HEK293 (cell line): ENCODE measurements around the gene MERTK.

Source experiments
- CTCF ChIA-PET: fragments of 350-600 bp; formaldehyde crosslinking; extraction: SDS; loops from one replicate; lab custom pipeline; 2021; ENCODE audit warnings: antibody characterized with exemption; lab: Yijun Ruan, JAX
- POLR2A ChIA-PET: fragments of 300-600 bp; formaldehyde crosslinking; extraction: SDS; loops from one replicate; lab custom pipeline; 2020; ENCODE audit warnings: antibody characterized with exemption, inconsistent platforms; lab: Yijun Ruan, JAX
- H3K27ac ChIP-seq: fragments of 200-500 bp; sonication (Bioruptor generic); 2 replicates; pipeline ENCODE4 v1.5.1; 2014; ENCODE audit warnings: low read depth, low read length, control low read depth, inconsistent platforms; ENCODE audit errors: extremely low read depth
- H3K36me3 ChIP-seq, 2 experiments: fragments of 200-500 bp in 1 of 2; sonication (Bioruptor generic) in 1 of 2; 1 replicate in 1 of 2; 2 replicates in 1 of 2; pipeline ENCODE4 v1.5.1; 2014 to 2017; ENCODE audit warnings: inconsistent platforms in 2 of 2, low read length in 2 of 2; ENCODE audit not compliant: control insufficient read depth in 2 of 2, insufficient read depth in 1 of 2
- H3K4me1 ChIP-seq: fragments of 200-500 bp; sonication (Bioruptor generic); 2 replicates; pipeline ENCODE4 v1.5.1; 2014; ENCODE audit warnings: mild to moderate bottlenecking, low read length, inconsistent platforms; ENCODE audit not compliant: control insufficient read depth, insufficient read depth
- H3K4me3 ChIP-seq: 2 replicates; pipeline ENCODE4 v1.5.1; 2011; ENCODE audit warnings: low read depth, mild to moderate bottlenecking, control low read depth, low read length, moderate library complexity
- H3K9me3 ChIP-seq: fragments of 200-500 bp; sonication (Bioruptor generic); 2 replicates; pipeline ENCODE4 v1.5.1; 2014; ENCODE audit warnings: low read depth, low read length, inconsistent platforms; ENCODE audit not compliant: control insufficient read depth, insufficient read depth
- HIC1 ChIP-seq: fragments of 450-650 bp; formaldehyde crosslinking; IDR thresholded peaks from 2 replicates; pipeline ENCODE4 v1.5.1; 2016; ENCODE audit warnings: missing biosample characterization, missing genetic modification characterization
- KLF7 ChIP-seq: fragments of 450-650 bp; formaldehyde crosslinking; IDR thresholded peaks from 2 replicates; pipeline ENCODE4 v1.5.1; 2016; ENCODE audit warnings: missing biosample characterization, missing genetic modification characterization, borderline replicate concordance
- MZF1 ChIP-seq: fragments of 450-650 bp; formaldehyde crosslinking; IDR thresholded peaks from 2 replicates; pipeline ENCODE4 v1.5.1; 2017; ENCODE audit warnings: missing biosample characterization, missing genetic modification characterization, borderline replicate concordance
- OVOL3 ChIP-seq: fragments of 450-650 bp; formaldehyde crosslinking; IDR thresholded peaks from 2 replicates; pipeline ENCODE4 v1.5.1; 2016; ENCODE audit warnings: missing biosample characterization, missing genetic modification characterization
- PATZ1 ChIP-seq: fragments of 450-650 bp; formaldehyde crosslinking; IDR thresholded peaks from 2 replicates; pipeline ENCODE4 v1.5.1; 2016; ENCODE audit warnings: missing biosample characterization, missing genetic modification characterization
- PBX3 ChIP-seq: sonication (generic); formaldehyde crosslinking; IDR thresholded peaks from 2 replicates; pipeline ENCODE4 v1.8.1; 2022; ENCODE audit warnings: mild to moderate bottlenecking, moderate library complexity, missing genetic modification reagents
- SP2 ChIP-seq: fragments of 450-650 bp; formaldehyde crosslinking; IDR thresholded peaks from 2 replicates; pipeline ENCODE4 v1.5.1; 2016; ENCODE audit warnings: missing biosample characterization, missing genetic modification characterization
- SP3 ChIP-seq: fragments of 450-650 bp; formaldehyde crosslinking; IDR thresholded peaks from 2 replicates; pipeline ENCODE4 v1.5.1; 2016; ENCODE audit warnings: missing biosample characterization, missing genetic modification characterization
- SP7 ChIP-seq: fragments of 450-650 bp; formaldehyde crosslinking; IDR thresholded peaks from 2 replicates; pipeline ENCODE4 v1.5.1; 2016; ENCODE audit warnings: missing biosample characterization, missing genetic modification characterization
- ZBTB17 ChIP-seq: fragments of 450-650 bp; formaldehyde crosslinking; IDR thresholded peaks from 2 replicates; pipeline ENCODE4 v1.5.1; 2016; ENCODE audit warnings: missing biosample characterization, missing genetic modification characterization
- ZBTB8A ChIP-seq: fragments of 450-650 bp; formaldehyde crosslinking; IDR thresholded peaks from 2 replicates; pipeline ENCODE4 v1.5.1; 2016; ENCODE audit warnings: missing biosample characterization, missing genetic modification characterization
- ZFHX2 ChIP-seq: fragments of 450-650 bp; formaldehyde crosslinking; conservative IDR thresholded peaks from 2 replicates; pipeline ENCODE4 v1.5.1; 2016; ENCODE audit warnings: missing biosample characterization, missing genetic modification characterization
- ZNF121 ChIP-seq: fragments of 450-650 bp; formaldehyde crosslinking; IDR thresholded peaks from 2 replicates; pipeline ENCODE4 v1.5.1; 2016; ENCODE audit warnings: missing biosample characterization, missing genetic modification characterization
- ZNF157 ChIP-seq: fragments of 450-650 bp; formaldehyde crosslinking; IDR thresholded peaks from 2 replicates; pipeline ENCODE4 v1.5.1; 2016; ENCODE audit warnings: missing biosample characterization, missing genetic modification characterization
- ZNF2 ChIP-seq: fragments of 450-650 bp; formaldehyde crosslinking; IDR thresholded peaks from 2 replicates; pipeline ENCODE4 v1.5.1; 2016; ENCODE audit warnings: missing biosample characterization, missing genetic modification characterization
- ZNF221 ChIP-seq: fragments of 450-650 bp; formaldehyde crosslinking; IDR thresholded peaks from 2 replicates; pipeline ENCODE4 v1.5.1; 2017; ENCODE audit warnings: missing biosample characterization, missing genetic modification characterization, borderline replicate concordance
- ZNF248 ChIP-seq: fragments of 450-650 bp; formaldehyde crosslinking; IDR thresholded peaks from 2 replicates; pipeline ENCODE4 v1.5.1; 2017; ENCODE audit warnings: missing biosample characterization, missing genetic modification characterization
- ZNF26 ChIP-seq: fragments of 450-650 bp; formaldehyde crosslinking; IDR thresholded peaks from 2 replicates; pipeline ENCODE4 v1.5.1; 2016; ENCODE audit warnings: missing biosample characterization, missing genetic modification characterization
- ZNF302 ChIP-seq: fragments of 450-650 bp; formaldehyde crosslinking; IDR thresholded peaks from 2 replicates; pipeline ENCODE4 v1.5.1; 2016; ENCODE audit warnings: missing biosample characterization, missing genetic modification characterization, low read depth
- ZNF37A ChIP-seq: fragments of 450-650 bp; IDR thresholded peaks from 2 replicates; pipeline ENCODE4 v1.5.1; 2018; ENCODE audit warnings: missing biosample characterization, missing genetic modification characterization
- ZNF530 ChIP-seq: fragments of 450-650 bp; formaldehyde crosslinking; IDR thresholded peaks from 2 replicates; pipeline ENCODE4 v1.5.1; 2016; ENCODE audit warnings: low read depth, missing biosample characterization, missing genetic modification characterization
- ZNF548 ChIP-seq: fragments of 450-650 bp; formaldehyde crosslinking; IDR thresholded peaks from 2 replicates; pipeline ENCODE4 v1.5.1; 2016; ENCODE audit warnings: missing biosample characterization, missing genetic modification characterization
- ZNF600 ChIP-seq: fragments of 450-650 bp; formaldehyde crosslinking; IDR thresholded peaks from 2 replicates; pipeline ENCODE4 v1.5.1; 2016; ENCODE audit warnings: missing biosample characterization, missing genetic modification characterization
- ZNF621 ChIP-seq: fragments of 450-650 bp; formaldehyde crosslinking; IDR thresholded peaks from 2 replicates; pipeline ENCODE4 v1.5.1; 2017; ENCODE audit warnings: missing biosample characterization, missing genetic modification characterization
- ZNF624 ChIP-seq: fragments of 450-650 bp; formaldehyde crosslinking; IDR thresholded peaks from 2 replicates; pipeline ENCODE4 v1.5.1; 2017; ENCODE audit warnings: missing biosample characterization, missing genetic modification characterization
- ZNF704 ChIP-seq: fragments of 450-650 bp; formaldehyde crosslinking; IDR thresholded peaks from 2 replicates; pipeline ENCODE4 v1.5.1; 2016; ENCODE audit warnings: missing biosample characterization, missing genetic modification characterization

MERTK gene

GRCh38 chr2:112053917-112054846 is 155.8 kb downstream of the MERTK start (continued):
- TF ChIP-seq ZNF600 (tag by site-specific recombination), result peak; percentile 75
- peak; percentile 72; the same call in 1 of the 2 replicates for TF ChIP-seq PATZ1 (tag by site-specific recombination)
- TF ChIP-seq SP2, result peak; percentile 83
- TF ChIP-seq ZBTB17 (tag by site-specific recombination), result peak; percentile 86
- TF ChIP-seq SP3 (tag by site-specific recombination), result peak; percentile 95
- no peak for TF ChIP-seq MZF1 (tag by site-specific recombination)
- TF ChIP-seq ZNF621 (tag by site-specific recombination), result no peak
- TF ChIP-seq ZNF302, result no peak

GRCh38 chr2:112054847-112055729 is 156.7 kb downstream of the MERTK start, which contains the start of gene TMEM87B:
Gene TMEM87B, plus strand, starts transcription at chr2:112055269. Its CDS starts 323 bp downstream, at chr2:112055592.
- CTCF ChIA-PET, result interaction anchor here (0.7 kb wide), 2 partner anchors 111 to 155 kb away, joined by 3 to 4 read pairs; no protein-coding TSS in a partner anchor
- Histone ChIP-seq H3K27ac (peak within 1 kb of the TSS; percentile 87), H3K9me3 (no peaks in the 10 kb centered on the region), H3K4me1 (peaks cover 6% of the 10 kb centered on the region), H3K36me3 (no peaks in the 10 kb centered on the region; a peak in 1 of 3 replicates), H3K4me3 (peak within 1 kb of the TSS; percentile 86)
- POLR2A ChIA-PET, result interaction anchor here (0.6 to 2.4 kb wide), 8 partner anchors 12 to 295 kb away, joined by 3 to 20 read pairs (median 6); partner anchors contain the start of genes ANAPC1, MERTK and ZC3H8
- TF ChIP-seq ZNF248 (tag by site-specific recombination), result no peak
- peak; percentile 76 for TF ChIP-seq ZNF2
- no peak for TF ChIP-seq ZNF530 (tag by site-specific recombination)
- TF ChIP-seq PBX3 (CRISPR knock-in tag), result 0 out of 2 replicates have a peak, but pooled peaks have one; percentile 7
- 0 out of 2 replicates have a peak, but pooled peaks have one; percentile 13 for TF ChIP-seq ZNF121 (tag by site-specific recombination)
- TF ChIP-seq ZNF26, result no peak
- peak; percentile 96 for TF ChIP-seq ZBTB17 (tag by site-specific recombination)
- TF ChIP-seq ZNF221 (tag by site-specific recombination), result no peak
- no peak for TF ChIP-seq ZNF704 (tag by site-specific recombination)
- peak; percentile 58; the same call in 1 of the 2 replicates for TF ChIP-seq SP7 (tag by site-specific recombination)
- no peak for TF ChIP-seq ZNF157
- peak; percentile 98 for TF ChIP-seq ZFHX2 (tag by site-specific recombination)
- peak; percentile 83; the same call in 1 of the 2 replicates for TF ChIP-seq KLF7 (tag by site-specific recombination)
- TF ChIP-seq ZBTB8A (tag by site-specific recombination), result peak; percentile 56
- no peak for TF ChIP-seq ZNF624 (tag by site-specific recombination)
- TF ChIP-seq OVOL3 (tag by site-specific recombination), result no peak
- TF ChIP-seq ZNF548 (tag by site-specific recombination), result no peak
- no peak for TF ChIP-seq ZNF37A (tag by site-specific recombination)
- TF ChIP-seq HIC1 (tag by site-specific recombination), result peak; percentile 23; the same call in 1 of the 2 replicates
